NCI-H1436 treated with DMSO at 0.1 percent for 48 hours (cell line): ENCODE results near the gene UCMA.
"Not testable (repeated sequence)": the region's sequence is repeated elsewhere in the genome, so short reads cannot be mapped to it uniquely, and the experiment has no call there.

ENCODE experiments used
- DNase-seq: peaks from one replicate; lab custom pipeline; 2025; lab: John Stamatoyannopoulos, UW

UCMA gene, protein sequence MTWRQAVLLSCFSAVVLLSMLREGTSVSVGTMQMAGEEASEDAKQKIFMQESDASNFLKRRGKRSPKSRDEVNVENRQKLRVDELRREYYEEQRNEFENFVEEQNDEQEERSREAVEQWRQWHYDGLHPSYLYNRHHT

DNA sequence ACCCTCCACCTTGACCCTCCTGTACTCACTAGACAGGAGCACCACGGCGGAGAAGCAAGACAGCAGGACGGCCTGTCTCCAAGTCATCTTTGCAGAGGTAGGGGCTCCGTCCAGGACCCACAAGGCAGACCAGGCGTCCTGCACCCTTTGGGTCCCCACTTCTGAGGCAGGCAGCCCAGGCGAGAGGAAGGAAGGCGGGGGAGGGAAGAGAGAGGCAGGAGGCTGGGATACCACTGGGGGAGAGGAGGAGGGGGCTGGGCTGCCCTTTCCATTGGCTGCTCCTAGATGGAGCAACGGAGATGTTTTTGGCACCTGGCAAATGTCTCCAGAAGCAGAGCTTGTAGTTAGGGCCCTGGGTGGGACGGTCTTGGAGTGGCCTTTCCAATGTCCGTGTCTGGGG, at the start of gene UCMA:
TSS of gene UCMA (minus strand) at position 203 of the 400 bp plus-strand sequence. CDS start at position 87, 116 bp downstream.
- no peak for DNase-seq

DNA sequence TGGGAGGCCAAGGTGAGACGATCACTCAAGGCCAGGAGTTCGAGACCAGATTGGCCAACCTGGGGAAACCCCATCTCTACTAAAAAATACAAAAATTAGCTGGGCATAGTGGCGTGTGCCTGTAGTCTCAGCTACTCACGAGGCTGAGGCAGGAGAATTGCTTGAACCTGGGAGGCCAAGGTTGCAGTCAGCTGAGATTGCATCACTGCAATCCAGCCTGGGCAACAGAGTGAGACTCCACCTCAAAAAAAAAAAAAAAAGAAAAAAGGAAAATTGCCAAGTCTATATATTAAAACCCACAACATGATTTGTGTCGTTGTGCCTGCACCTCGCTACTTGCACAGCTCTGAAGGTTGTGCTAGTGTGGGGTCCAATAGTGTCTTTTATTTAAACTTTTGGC, 48.2 kb upstream of the UCMA start:
- DNase-seq: not testable (repeated sequence)

DNA sequence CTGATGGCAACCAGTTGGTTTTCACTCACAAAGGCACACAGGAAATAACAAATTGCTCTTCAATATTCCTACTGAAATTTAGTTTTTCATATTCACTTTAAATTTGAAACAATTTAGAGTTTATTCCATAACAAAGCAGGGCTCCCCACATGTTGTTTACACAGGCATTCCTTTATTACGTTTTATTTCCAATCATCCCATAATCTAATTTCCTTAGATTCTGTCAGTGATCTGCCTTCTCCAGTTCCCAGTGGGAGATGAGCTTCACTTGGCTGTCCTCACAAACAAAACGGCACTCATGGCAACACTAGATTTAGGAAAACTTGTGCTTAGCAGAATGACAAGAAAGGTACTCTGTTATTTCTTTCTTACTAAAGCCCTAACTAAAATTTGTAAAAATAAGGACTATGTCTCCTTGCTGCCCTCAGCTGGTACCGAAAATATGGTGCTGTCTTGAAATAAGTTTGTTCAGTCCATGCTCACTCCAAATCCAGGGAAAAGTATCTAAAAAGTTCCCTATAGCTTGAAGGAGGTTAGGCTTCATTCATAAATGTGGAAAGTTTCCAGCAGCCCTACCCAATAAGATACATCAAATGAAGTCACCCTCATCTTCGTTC, 42.7 kb upstream of the UCMA start:
- no peak for DNase-seq

DNA sequence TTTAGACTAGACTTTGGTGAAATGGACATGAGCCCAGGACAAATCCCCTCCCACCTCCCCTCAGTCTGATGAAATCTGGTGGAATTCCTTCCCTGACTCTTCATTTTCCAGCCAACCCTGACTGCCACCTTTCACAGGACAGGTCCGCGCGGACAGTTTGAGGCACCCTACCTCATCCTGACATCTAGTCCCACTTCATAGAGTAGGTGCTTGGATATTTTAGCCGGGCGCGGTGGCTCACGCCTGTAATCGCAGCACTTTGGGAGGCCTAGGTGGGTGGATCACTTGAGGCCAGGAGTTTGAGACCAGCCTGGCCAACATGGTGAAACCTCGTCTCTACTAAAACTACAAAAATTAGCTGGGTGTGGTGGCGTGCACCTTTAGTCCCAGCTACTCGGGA, 42.0 kb upstream of the UCMA start:
- not testable (repeated sequence) for DNase-seq

DNA sequence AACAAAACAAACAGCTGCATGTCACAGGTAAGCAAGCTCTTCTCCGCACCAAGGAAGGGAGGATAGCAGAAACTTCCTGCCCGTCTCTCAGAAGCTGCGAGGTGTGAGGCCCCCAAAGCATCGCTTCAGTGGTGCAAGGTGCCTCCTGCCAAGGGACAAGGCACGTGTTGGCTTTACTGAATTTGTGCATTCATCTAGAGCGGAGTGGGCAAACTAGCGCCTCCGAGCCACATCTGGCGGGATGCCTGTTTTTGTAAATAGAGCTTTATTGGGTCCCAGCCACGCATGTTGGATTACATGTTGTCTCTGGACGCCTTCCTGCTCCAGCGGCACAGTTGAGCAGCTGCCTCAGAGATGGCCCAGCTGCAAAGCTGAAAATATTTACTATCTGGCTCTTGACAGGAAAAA, 38.0 kb upstream of the UCMA start:
- no peak for DNase-seq

DNA sequence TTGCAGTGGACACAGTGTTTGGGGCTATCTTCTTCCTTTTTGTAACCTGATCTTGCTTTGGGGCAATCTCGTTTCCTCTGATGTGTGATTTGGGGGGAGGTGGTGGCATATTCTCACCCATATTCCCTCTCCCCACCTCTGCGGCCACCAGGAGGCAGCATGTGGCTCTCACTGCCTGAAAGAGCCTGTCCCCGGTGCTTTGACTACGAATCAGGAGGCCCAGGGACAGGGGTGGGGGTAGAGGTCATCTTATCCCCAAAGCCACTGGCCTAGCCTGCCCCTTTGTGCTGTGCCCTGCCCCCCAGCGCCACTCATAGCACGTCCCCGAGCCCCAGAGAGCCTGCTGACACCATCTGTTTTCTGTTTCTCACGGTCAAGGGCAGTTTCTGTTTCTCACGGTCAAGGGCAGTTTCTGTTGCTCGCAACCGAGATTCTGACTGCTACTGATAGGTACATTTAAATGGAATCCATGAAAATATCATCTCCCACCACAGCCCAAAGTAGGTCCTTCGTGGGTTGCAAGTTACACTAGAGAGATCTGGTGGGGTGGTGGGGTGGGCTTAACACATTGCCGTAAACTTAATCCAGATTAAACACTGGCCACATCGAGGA, 37.5 kb upstream of the UCMA start:
- no peak for DNase-seq

DNA sequence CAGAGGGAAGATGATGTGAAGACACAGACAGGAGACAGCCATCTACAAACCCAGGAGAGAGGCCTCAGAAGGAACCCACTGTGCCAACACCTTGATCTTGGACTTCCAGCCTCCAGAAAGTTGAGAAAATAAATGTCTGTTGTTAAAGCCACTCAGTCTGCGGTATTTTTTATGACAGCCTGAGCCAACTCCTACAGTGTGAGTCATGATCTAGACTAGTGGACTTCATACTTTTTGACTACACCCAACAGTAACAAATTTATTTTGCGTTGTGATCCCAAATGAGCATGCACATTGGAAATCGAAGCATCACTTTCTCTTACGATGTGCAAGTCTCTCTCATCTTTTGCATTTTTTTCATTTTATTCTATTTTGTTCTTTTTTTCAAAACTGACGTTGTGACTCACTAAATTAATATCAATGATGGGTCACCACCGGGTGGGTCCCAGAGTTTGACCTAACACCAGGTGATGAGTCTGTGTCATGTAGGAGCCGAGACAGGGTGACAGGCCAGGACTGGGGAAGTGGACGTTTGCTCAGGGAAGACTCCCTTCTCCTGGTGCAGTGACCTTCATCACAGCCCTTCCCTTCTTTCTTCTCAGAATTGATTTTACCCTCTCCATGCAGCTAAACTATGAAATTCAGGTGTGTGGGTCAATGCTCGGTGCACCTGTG, 36.8 kb upstream of the UCMA start:
- DNase-seq: no peak

DNA sequence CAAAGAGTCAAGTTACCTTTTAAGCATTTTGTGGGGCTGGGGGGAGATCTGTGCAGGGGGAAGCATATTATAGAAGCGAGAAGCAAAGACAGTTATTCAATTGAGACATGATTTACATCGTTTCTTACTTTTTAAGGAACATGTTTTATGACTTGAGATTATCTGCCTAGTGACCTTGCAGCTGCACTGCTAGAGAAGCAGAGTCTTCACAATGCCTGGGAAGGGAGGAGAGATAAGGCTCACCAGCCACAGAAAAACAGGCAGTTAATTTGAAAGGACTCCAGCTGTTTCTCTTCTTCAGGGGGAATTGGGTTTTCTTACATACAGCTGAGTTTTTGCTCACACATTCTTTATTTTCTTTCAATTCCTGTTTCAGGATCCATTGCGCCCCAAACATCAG, 34.7 kb upstream of the UCMA start:
- DNase-seq: no peak

DNA sequence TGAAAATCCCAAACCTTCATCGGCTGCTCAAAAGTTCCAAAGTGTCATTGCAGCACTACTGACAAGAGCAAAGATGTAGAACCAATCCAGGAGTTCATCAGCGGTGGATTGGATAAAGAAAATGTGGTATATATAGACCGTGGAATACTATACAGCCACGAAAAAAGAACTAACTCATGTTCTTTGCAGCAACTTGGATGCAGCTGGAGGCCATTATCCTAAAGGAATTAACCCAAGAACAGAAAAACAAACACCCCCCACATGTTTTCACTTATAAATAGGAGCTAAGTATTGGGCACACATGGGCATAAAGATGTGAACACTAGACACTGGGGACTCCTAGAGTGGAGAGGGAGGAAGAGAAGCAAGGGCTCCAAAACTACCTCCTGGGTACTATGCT, 34.1 kb upstream of the UCMA start:
- DNase-seq: no peak

DNA sequence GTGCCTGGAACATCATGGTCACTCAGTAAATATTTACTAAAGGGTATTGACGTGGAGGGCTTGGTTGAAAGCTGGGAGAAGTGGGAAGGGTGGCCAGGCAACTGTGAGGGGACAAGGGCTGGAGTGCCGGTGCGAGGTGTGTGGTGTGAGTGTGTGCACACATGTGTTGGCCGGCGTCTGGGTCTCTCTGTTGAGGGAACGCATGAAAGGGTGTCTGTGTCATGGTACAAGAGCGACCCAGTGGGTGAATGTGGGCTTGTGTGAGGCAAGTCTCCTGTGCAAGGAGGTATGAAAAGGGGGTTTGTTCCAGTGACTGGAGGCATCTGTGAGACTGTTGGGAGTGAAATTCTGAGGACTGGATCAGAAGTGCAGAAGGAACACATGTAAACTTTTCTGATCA, 29.4 kb upstream of the UCMA start:
- no peak for DNase-seq

DNA sequence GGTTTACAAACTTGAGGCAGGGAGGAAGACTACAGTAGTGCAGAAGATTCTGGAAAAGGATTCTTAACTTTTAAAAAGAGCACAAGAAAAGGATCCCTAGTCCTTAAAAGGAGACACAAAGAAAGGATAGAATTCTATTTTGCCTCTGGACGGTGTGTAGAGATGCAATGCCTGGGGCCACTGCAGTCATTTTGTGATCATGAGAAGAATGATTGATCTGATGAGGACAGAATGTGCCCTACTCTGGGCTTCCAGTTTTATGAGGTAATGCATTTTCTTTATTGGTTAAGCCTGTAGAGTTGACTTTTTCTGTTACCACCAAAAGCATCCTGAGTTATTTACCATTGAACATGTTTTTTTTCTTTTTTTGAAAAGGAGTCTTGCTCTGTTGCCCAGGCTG, 28.3 kb upstream of the UCMA start:
- DNase-seq: no peak

DNA sequence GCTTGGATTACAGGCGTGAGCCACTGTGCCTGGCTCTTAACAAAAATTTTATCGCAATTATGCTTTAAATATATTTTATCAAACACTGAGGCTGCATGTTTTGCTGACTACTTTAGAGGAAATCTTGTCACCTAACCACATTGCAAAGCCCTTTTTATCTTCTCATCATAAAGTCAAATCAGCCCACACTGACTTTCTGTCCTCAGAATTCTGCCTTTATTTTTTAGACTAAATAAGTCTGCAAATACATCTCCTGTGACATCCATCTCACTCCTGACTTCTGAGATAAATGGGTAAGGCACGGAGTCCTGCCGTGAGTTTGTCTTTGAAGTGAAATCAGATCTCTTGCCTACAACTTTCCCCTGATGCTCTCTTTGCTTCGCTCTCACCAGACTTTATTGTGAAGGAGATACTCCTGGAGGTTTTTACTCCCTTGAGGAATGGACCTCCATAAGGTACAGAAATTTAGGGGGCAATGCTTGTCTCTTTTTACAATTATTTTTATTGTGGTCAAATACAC, 23.5 kb upstream of the UCMA start:
- DNase-seq: no peak

DNA sequence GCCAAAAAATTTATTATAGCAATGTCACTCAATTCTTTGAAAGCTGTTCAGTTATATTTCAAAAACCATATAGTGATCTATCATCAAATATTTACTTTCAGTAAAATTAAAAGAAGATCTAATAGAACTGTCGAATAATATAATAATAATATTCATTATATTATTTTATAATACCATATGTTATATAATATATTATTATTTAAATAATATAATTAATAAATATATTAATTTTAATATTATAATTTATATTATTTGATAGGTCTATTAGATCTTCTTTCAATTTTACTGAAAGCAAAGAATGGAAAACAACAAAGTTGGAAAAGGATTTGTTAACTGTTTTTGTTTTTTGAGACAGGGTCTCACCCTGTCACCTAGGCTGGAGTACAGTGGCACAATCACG, 22.5 kb upstream of the UCMA start:
- DNase-seq: no peak

DNA sequence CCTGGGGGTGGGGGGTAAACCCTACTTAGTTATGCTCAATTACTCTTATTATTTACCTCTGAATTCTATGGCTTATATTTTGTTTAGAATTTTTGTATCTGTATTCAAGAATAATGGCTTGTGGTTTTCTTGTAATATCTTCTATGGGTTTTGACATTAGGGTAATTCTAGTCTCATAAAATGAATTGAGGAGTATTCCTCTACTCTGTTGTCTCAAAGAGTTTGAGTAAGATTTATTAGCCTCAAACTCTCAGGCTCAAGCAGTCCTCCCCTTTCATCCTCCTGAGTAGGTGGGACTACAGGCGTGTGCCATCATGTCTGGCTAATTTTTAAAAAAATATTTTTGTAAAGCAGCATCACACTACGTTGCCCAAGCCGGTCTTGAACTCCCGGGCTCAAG, 19.6 kb upstream of the UCMA start:
- DNase-seq: no peak

DNA sequence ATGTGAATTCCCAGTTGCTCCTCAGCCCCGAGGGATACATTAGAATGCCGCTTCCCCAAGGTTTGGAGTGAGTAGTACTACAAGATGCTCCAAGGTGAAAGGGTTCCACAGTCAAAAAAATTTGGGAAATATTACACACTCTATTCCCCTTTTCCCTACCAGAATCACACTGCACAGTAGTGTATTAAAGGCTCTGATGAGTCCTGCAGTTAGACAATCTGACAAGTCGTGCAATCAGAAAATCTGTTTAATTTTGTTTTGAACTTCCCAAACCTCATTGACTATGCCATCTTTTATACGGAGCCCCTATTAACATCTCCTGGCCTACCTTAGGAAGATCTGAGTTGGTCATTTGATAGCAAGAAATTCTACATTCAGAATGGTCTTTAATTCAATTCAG, 13.6 kb upstream of the UCMA start:
- no peak for DNase-seq

DNA sequence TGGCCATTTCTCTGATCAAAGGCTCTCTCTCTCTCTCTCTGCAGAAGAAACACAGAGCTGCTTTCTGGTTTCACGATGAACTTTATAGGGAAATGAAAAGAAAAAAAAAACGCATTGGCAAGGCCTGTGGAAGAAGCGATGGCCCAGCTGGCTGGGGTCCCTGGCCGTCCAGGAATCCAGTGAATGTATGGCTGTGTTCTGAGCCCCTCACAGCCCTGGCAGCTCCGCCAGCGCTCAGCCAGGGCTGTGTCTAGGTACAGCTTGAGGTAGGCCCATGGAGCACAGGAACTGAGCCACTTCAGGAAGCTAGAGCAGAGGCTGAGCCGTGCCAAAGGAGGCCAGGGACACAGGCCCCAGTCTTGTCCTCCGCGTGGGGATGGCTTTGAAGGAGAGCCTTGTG, 13.1 kb upstream of the UCMA start:
- DNase-seq: no peak

DNA sequence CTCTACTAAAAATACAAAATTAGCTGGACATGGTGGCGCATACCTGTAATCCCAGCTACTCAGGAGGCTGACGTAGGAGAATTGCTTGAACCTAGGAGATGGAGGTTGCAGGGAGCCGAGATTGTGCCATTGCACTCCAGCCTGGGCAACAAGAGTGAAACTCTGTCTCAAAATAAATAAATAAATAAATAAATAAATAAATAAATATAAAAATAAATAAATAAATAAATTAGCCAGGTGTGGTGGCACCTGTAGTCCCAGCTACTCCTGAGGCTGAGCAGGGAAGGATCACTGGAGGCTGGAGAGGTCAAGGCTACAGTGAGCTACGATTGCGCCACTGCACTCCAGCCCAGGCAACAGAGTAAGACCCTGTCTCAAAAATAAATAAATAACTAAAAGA, 8.1 kb upstream of the UCMA start:
- DNase-seq: not testable (repeated sequence)

DNA sequence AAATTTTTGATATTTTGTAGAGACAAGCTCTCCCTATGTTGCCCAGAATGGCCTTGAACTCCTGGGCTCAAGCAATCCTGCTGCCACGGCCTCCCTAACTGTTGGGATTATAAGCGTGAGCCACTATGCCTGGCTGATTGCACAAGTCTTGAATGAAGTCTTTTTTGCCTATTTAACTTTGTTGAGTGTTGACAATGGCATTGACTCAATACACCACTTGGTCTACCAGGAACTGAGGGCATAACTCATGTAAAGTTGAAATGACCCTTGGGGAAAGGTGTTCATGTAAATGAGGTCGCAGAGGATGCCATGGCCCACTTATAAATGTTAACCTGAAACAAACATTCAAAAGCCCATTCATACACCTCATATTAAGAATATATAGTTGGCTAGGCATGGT, 7.4 kb upstream of the UCMA start:
- no peak for DNase-seq

DNA sequence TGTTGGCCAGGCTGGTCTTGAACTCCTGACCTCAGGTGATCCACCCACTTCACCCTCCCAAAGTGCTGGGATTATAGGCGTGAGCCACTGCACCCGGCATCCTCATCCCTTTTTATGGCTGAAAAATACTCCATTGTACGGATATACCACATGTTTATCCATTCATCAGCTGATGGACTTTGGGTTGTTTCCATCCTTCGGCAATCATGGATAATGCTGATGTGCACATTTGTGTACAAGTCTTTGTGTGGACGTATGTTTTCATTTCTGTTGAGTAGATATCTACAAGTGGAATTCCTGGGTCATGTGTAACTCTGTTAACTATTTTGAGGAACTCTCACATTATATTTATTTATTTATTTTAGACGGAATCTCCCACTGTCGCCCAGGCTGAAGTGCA, 5.7 kb upstream of the UCMA start:
- DNase-seq: no peak

DNA sequence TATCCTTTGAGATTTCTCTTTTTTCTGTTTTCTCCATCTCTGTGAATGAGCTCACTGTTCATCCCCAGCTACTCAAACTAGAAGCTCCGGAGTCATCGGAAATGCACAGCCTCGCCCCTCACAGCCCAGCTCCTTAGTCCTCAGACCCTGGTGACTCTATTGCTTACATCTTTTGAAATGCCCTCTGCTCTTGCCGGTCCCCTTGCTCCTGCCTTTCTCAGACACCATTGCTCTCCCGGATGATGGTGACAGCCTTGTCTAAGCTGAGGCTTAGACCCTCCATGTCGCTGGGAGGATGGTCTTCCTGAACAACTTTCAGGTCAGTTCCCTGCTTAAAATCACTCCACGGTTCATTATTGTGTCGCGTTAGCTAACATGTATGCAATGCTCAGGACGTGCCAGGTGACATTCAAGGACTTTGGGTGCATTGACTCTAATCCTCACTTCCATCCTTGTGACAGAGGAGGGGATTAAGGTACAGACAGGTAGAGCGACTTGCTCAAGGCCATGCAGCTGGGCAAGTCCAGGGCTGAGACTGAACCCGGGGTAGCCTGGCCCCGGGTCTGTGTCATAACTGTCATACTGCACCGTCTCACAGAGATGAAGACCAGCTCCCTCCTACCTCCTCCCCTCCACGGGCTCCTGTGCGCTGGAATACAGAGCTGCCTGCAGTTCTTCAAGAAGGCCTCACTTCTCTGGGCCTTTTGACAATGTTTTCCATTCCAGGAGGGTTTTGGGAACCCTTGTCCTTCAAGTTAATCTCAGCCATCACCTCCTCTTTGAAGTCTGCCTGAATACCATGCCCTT, 4.3 kb upstream of the UCMA start:
- no peak for DNase-seq

DNA sequence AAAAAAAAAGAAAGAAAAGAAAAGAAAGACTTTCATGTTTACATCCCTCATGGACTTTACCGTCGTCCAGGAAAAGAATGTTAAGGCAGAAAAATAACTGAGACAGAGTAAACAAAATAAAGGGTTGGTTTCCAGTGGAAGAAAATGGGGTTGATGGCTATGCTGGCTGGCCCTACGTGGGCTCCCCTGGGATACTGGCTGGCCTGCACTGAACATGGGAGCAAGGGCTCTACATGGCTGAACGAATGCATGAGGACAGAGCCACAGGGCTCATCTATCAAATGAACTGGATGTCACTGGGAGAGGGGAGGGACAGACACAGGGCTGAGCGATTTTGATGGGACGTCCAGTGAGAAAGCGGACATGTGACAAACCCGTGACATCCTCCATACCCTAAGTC, 2.5 kb upstream of the UCMA start:
- no peak for DNase-seq

DNA sequence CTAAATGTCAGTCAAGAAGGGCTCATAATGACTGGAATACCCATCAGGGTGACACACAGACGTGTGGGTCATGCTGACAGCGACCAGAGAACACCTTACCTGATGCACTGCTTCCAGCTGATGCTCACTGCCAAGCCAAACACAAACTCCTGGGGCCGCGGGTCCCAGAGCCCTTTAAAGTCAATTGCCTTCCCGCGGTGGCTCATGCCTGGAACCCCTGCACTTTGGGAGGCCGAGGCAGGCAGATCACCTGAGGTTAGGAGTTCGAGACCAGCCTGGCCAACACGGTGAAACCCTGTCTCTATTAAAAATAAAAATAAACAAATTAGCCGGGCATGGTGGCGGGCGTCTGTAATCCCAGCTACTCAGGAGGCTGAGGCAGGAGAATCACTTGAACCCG, 562 bp upstream of the UCMA start:
- DNase-seq: not testable (repeated sequence)
